ENCODE data around the gene PCNX4.

The PCNX4 gene

DNA sequence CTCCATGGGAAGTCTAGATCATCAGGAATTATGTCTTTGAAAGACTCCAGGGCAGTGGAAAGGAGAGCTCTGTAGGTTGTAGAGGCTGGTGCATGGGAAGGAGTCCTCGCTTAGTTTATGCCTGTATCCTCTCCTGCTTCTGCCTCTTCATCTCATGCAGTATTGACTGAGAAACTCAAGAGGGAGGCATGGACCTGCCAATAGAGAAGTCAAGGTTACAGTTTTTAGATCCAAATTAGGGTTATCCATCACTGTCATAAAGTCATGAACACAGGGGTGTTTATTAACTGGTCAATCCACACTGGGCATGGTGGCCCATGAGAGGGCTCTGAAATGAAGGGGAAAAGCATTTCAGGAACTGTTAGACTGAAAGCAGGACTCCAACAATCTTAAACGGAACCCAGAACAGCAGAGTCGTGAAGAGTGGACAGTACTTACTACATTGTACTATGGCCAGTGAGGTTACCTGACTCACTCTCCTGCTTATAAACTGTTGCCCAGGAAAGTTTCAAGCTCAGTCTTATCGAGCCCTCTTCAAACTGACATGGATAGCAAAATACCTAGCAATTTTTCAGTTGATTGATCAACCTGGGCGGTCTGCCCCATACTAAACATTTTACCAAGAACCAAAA is 103.6 kb downstream of the PCNX4 start:
- Histone ChIP-seq H2BK120ac (ENCODE audit: low read depth, low read length) (no peak overlapping the region), H3K79me1 (ENCODE audit: low read depth, low read length) (no peaks in the 10 kb centered on the region), H2BK15ac (ENCODE audit: low read length) (no peak overlapping the region), H3K4ac (ENCODE audit: low read length) (no peak overlapping the region), H2AK5ac (ENCODE audit: low read depth, low read length) (no peak overlapping the region), H3K27ac (replicated peaks; ENCODE audit: low read length) (no peak overlapping the region), H3K14ac (ENCODE audit: low read length) (no peak overlapping the region), H4K8ac (ENCODE audit: low read depth, low read length) (no peak overlapping the region), H2BK5ac (ENCODE audit: low read length) (no peak overlapping the region), H3K23ac (ENCODE audit: low read depth, low read length, poor library complexity) (no peak overlapping the region), H2AFZ (ENCODE audit: low read length) (no peak overlapping the region), H3K18ac (ENCODE audit: low read length) (no peak overlapping the region), H3K4me2 (ENCODE audit: insufficient read depth, low read length, poor library complexity, severe bottlenecking) (no peak overlapping the region), H3K9ac (ENCODE audit: low read depth, low read length, poor library complexity) (no peak overlapping the region), H2BK12ac (ENCODE audit: low read length) (no peak overlapping the region), H3K4me3 (ENCODE audit: low read length in 2 of 2) (no peak overlapping the region), H3K27me3 (ENCODE audit: control insufficient read depth in 3 of 3, insufficient read depth in 3 of 3, low read depth in 1 of 3, low read length in 3 of 3) (peaks cover 0 to 13% (median 0%) of the 10 kb centered on the region in 3 experiments), H3K9me3 (replicated peaks in 1 of 2; ENCODE audit: control insufficient read depth in 2 of 2, insufficient read depth in 1 of 2, low read depth in 1 of 2, low read length in 2 of 2) (peaks cover 0 to 6% of the 10 kb centered on the region in 2 donors), H3K36me3 (replicated peaks in 1 of 2; ENCODE audit: control insufficient read depth in 2 of 2, insufficient read depth in 2 of 2, low read length in 2 of 2) (no peaks in the 10 kb centered on the region), H4K91ac (ENCODE audit: low read depth, low read length, poor library complexity) (no peak overlapping the region), H3K4me1 (ENCODE audit: control insufficient read depth in 2 of 2, insufficient read depth in 1 of 2, low read depth in 1 of 2, low read length in 2 of 2) (no peaks in the 10 kb centered on the region)
- no peak for DNase-seq (ENCODE audit: low spot score)
- WGBS, 2 donors (ENCODE audit: extremely low coverage in 2 of 2, insufficient read length in 2 of 2, insufficient replicate concordance in 1 of 2), result no CpG with 5 or more reads among the region's 5 CpGs

DNA sequence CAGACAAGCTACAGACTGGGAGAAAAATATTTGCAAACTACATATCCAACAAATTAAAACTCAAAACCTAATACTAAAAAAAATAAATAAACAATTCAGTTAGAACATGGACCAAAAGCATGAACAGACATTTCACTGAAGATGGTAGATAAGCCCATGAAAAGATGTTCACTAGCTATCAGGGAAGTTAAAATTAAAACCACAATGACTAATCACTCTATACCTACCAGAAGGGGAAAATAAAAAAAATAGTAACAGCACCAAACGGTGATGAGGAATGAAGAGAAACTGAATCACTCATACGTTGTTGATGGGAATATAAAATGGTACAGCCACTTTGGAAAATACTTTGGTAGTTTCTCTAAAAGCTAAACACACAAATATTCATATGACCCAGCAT is 104.6 kb downstream of the PCNX4 start:
- H3K27ac ChIP-seq (replicated peaks; ENCODE audit: low read length), result no peak overlapping the region
- H3K9me3 ChIP-seq (replicated peaks in 1 of 2; ENCODE audit: control insufficient read depth in 2 of 2, insufficient read depth in 1 of 2, low read depth in 1 of 2, low read length in 2 of 2), result peaks cover 0 to 6% of the 10 kb centered on the region in 2 donors
- H3K4me1 ChIP-seq (ENCODE audit: control insufficient read depth in 2 of 2, insufficient read depth in 1 of 2, low read depth in 1 of 2, low read length in 2 of 2), result no peaks in the 10 kb centered on the region
- H2AFZ ChIP-seq (ENCODE audit: low read length), result no peak overlapping the region
- no peak overlapping the region for H2BK5ac ChIP-seq (ENCODE audit: low read length)
- no peak for DNase-seq (ENCODE audit: low spot score)
- no peak overlapping the region for H3K4ac ChIP-seq (ENCODE audit: low read length)
- no peak overlapping the region for H3K14ac ChIP-seq (ENCODE audit: low read length)
- no peak overlapping the region for H3K9ac ChIP-seq (ENCODE audit: low read depth, low read length, poor library complexity)
- H2BK120ac ChIP-seq (ENCODE audit: low read depth, low read length), result no peak overlapping the region
- no peak overlapping the region for H2BK15ac ChIP-seq (ENCODE audit: low read length)
- no peaks in the 10 kb centered on the region for H3K79me1 ChIP-seq (ENCODE audit: low read depth, low read length)
- no peak overlapping the region for H2BK12ac ChIP-seq (ENCODE audit: low read length)
- H3K4me2 ChIP-seq (ENCODE audit: insufficient read depth, low read length, poor library complexity, severe bottlenecking), result no peak overlapping the region
- H3K36me3 ChIP-seq (replicated peaks in 1 of 2; ENCODE audit: control insufficient read depth in 2 of 2, insufficient read depth in 2 of 2, low read length in 2 of 2), result no peaks in the 10 kb centered on the region
- no peak overlapping the region for H2AK5ac ChIP-seq (ENCODE audit: low read depth, low read length)
- H3K23ac ChIP-seq (ENCODE audit: low read depth, low read length, poor library complexity), result no peak overlapping the region
- no peak overlapping the region for H3K18ac ChIP-seq (ENCODE audit: low read length)
- peaks cover 0 to 8% (median 0%) of the 10 kb centered on the region in 3 experiments for H3K27me3 ChIP-seq (ENCODE audit: control insufficient read depth in 3 of 3, insufficient read depth in 3 of 3, low read depth in 1 of 3, low read length in 3 of 3)
- no peak overlapping the region for H4K8ac ChIP-seq (ENCODE audit: low read depth, low read length)
- no CpG with 5 or more reads among the region's 2 CpGs for WGBS, 2 donors (ENCODE audit: extremely low coverage in 2 of 2, insufficient read length in 2 of 2, insufficient replicate concordance in 1 of 2)
- H4K91ac ChIP-seq (ENCODE audit: low read depth, low read length, poor library complexity), result no peak overlapping the region
- H3K4me3 ChIP-seq (ENCODE audit: low read length in 2 of 2), result no peak overlapping the region

DNA sequence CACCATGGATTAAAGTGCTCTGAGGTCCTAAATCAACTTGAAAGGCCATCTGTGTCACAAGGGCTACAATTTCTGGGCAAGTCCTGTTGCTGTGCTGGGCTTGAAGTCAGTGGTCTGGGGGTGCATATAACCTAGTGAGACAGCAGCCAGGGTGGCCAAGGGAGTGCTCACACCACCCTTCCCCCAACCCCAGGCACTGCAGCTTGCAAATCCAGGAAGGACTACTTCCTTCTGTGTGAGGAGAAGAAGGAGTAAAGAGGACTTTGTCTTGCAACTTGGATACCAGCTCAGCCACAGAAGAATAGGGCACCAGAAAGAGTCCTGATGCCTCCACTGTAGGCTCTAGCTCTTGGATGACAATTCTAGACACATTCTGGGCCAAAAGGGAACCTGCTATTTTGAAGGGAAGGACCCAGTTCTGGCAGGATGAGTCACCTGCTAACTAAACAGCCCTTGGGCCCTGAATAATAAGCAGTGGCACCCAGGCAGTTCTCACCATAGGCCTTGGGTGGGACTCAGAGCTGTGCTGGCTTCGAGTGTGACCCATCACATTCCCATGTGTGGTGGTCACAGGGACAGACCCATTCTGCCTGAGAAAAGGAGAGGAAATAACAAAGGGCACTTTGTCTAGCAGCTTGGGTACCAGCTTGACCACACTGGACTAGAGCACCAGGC is 106.0 kb downstream of the PCNX4 start:
- no peak overlapping the region for H2BK120ac ChIP-seq (ENCODE audit: low read depth, low read length)
- H2BK5ac ChIP-seq (ENCODE audit: low read length), result no peak overlapping the region
- no peak overlapping the region for H3K27ac ChIP-seq (replicated peaks; ENCODE audit: low read length)
- H3K27me3 ChIP-seq (ENCODE audit: control insufficient read depth in 3 of 3, insufficient read depth in 3 of 3, low read depth in 1 of 3, low read length in 3 of 3), result peaks cover 0 to 8% (median 0%) of the 10 kb centered on the region in 3 experiments
- H3K79me1 ChIP-seq (ENCODE audit: low read depth, low read length), result no peaks in the 10 kb centered on the region
- peak overlapping the region; percentile 5 for H3K14ac ChIP-seq (ENCODE audit: low read length)
- peaks cover 0 to 5% of the 10 kb centered on the region in 2 donors for H3K9me3 ChIP-seq (replicated peaks in 1 of 2; ENCODE audit: control insufficient read depth in 2 of 2, insufficient read depth in 1 of 2, low read depth in 1 of 2, low read length in 2 of 2)
- H3K9ac ChIP-seq (ENCODE audit: low read depth, low read length, poor library complexity), result no peak overlapping the region
- H3K4ac ChIP-seq (ENCODE audit: low read length), result no peak overlapping the region
- H3K4me2 ChIP-seq (ENCODE audit: insufficient read depth, low read length, poor library complexity, severe bottlenecking), result no peak overlapping the region
- no peak overlapping the region for H4K8ac ChIP-seq (ENCODE audit: low read depth, low read length)
- H3K4me1 ChIP-seq (ENCODE audit: control insufficient read depth in 2 of 2, insufficient read depth in 1 of 2, low read depth in 1 of 2, low read length in 2 of 2), result no peaks in the 10 kb centered on the region
- DNase-seq (ENCODE audit: low spot score), result no peak
- no peak overlapping the region for H2BK15ac ChIP-seq (ENCODE audit: low read length)
- no peaks in the 10 kb centered on the region for H3K36me3 ChIP-seq (replicated peaks in 1 of 2; ENCODE audit: control insufficient read depth in 2 of 2, insufficient read depth in 2 of 2, low read length in 2 of 2)
- H2AFZ ChIP-seq (ENCODE audit: low read length), result no peak overlapping the region
- H3K18ac ChIP-seq (ENCODE audit: low read length), result no peak overlapping the region
- no peak overlapping the region for H3K4me3 ChIP-seq (ENCODE audit: low read length in 2 of 2)
- WGBS, 2 donors (ENCODE audit: extremely low coverage in 2 of 2, insufficient read length in 2 of 2, insufficient replicate concordance in 1 of 2), result no CpG with 5 or more reads among the region's 1 CpG
- H3K23ac ChIP-seq (ENCODE audit: low read depth, low read length, poor library complexity), result no peak overlapping the region
- peak overlapping the region; percentile 83 for H2AK5ac ChIP-seq (ENCODE audit: low read depth, low read length)
- H4K91ac ChIP-seq (ENCODE audit: low read depth, low read length, poor library complexity), result no peak overlapping the region
- no peak overlapping the region for H2BK12ac ChIP-seq (ENCODE audit: low read length)

DNA sequence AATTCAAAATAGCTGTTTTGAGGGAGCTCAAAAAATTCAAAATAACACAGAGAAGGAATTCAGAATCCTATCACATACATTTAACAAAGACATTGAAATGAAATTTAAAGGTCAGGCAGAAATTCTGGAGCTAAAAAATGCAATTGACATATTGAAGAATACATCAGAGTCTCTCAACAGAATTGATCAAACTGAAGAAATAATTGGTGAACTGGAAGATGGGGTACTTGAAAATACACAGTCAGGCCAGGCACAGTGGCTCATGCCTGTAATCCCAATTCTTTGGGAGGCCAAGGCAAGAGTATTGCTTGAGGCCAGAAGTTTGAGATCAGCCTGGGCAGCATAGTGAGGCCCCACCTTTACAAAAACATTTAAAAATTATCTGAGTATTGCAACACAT is 107.6 kb downstream of the PCNX4 start:
- Histone ChIP-seq H3K4me2 (ENCODE audit: insufficient read depth, low read length, poor library complexity, severe bottlenecking) (no peak overlapping the region), H2BK15ac (ENCODE audit: low read length) (no peak overlapping the region), H2BK120ac (ENCODE audit: low read depth, low read length) (no peak overlapping the region), H2BK12ac (ENCODE audit: low read length) (no peak overlapping the region), H3K4me1 (ENCODE audit: control insufficient read depth in 2 of 2, insufficient read depth in 1 of 2, low read depth in 1 of 2, low read length in 2 of 2) (peaks cover 0 to 2% of the 10 kb centered on the region in 2 donors), H3K18ac (ENCODE audit: low read length) (no peak overlapping the region), H3K9me3 (replicated peaks in 1 of 2; ENCODE audit: control insufficient read depth in 2 of 2, insufficient read depth in 1 of 2, low read depth in 1 of 2, low read length in 2 of 2) (peaks cover 0 to 5% of the 10 kb centered on the region in 2 donors), H3K14ac (ENCODE audit: low read length) (no peak overlapping the region), H3K4me3 (ENCODE audit: low read length in 2 of 2) (no peak overlapping the region), H3K36me3 (replicated peaks in 1 of 2; ENCODE audit: control insufficient read depth in 2 of 2, insufficient read depth in 2 of 2, low read length in 2 of 2) (no peaks in the 10 kb centered on the region), H3K23ac (ENCODE audit: low read depth, low read length, poor library complexity) (no peak overlapping the region), H2AK5ac (ENCODE audit: low read depth, low read length) (no peak overlapping the region), H2BK5ac (ENCODE audit: low read length) (no peak overlapping the region), H3K27ac (replicated peaks; ENCODE audit: low read length) (no peak overlapping the region), H3K27me3 (ENCODE audit: control insufficient read depth in 3 of 3, insufficient read depth in 3 of 3, low read depth in 1 of 3, low read length in 3 of 3) (peaks cover 0 to 8% (median 0%) of the 10 kb centered on the region in 3 experiments), H4K8ac (ENCODE audit: low read depth, low read length) (no peak overlapping the region), H2AFZ (ENCODE audit: low read length) (no peak overlapping the region), H3K4ac (ENCODE audit: low read length) (no peak overlapping the region), H3K9ac (ENCODE audit: low read depth, low read length, poor library complexity) (no peak overlapping the region), H4K91ac (ENCODE audit: low read depth, low read length, poor library complexity) (no peak overlapping the region), H3K79me1 (ENCODE audit: low read depth, low read length) (no peaks in the 10 kb centered on the region)
- DNase-seq (ENCODE audit: low spot score), result no peak

Measured in neuronal stem cell (in vitro differentiated cells).